HG02623 (cell line): ENCODE measurements around the gene LRIT1.

Experiments
- ATAC-seq: cut with Tn5 transposase; IDR thresholded peaks from one replicate; pipeline ENCODE4 v1.9.1; 2021; ENCODE audit warnings: moderate library complexity; ENCODE audit not compliant: unreplicated experiment

LRIT1 gene

GRCh38 chr10:84214612-84215235 lies 26.6 kb downstream of the LRIT1 start:
- peak; percentile 86 for ATAC-seq

- peak; percentile 16 for ATAC-seq
Measured at GRCh38 chr10:84214046-84214572, 27.2 kb downstream of the LRIT1 start.

- no peak for ATAC-seq
Measured at GRCh38 chr10:84213076-84213475, 28.3 kb downstream of the LRIT1 start.

- no peak for ATAC-seq
Measured at GRCh38 chr10:84212014-84212413, 29.3 kb downstream of the LRIT1 start.

- no peak for ATAC-seq
Measured at GRCh38 chr10:84211566-84211965, 29.8 kb downstream of the LRIT1 start.

GRCh38 chr10:84208023-84208422 lies 33.3 kb downstream of the LRIT1 start:
- ATAC-seq = no peak

- ATAC-seq = no peak
Measured at GRCh38 chr10:84205853-84206525, 35.4 kb downstream of the LRIT1 start.

GRCh38 chr10:84205049-84205852 lies 36.1 kb downstream of the LRIT1 start:
- peak; percentile 83 for ATAC-seq

- ATAC-seq = no peak
Measured at GRCh38 chr10:84204610-84205009, 36.7 kb downstream of the LRIT1 start.

GRCh38 chr10:84204122-84204521 lies 37.2 kb downstream of the LRIT1 start:
- ATAC-seq = no peak

GRCh38 chr10:84202349-84202748 lies 39.0 kb downstream of the LRIT1 start:
- no peak for ATAC-seq

- no peak for ATAC-seq
Measured at GRCh38 chr10:84201682-84202081, 39.7 kb downstream of the LRIT1 start.

GRCh38 chr10:84201244-84201606 lies 40.1 kb downstream of the LRIT1 start:
- no peak for ATAC-seq

- no peak for ATAC-seq
Measured at GRCh38 chr10:84200537-84201243, 40.7 kb downstream of the LRIT1 start.

GRCh38 chr10:84198206-84198915 lies 43.0 kb downstream of the LRIT1 start:
- ATAC-seq = no peak

- no peak for ATAC-seq
Measured at GRCh38 chr10:84197643-84198042, 43.7 kb downstream of the LRIT1 start.

GRCh38 chr10:84196941-84197340 lies 44.4 kb downstream of the LRIT1 start:
- no peak for ATAC-seq

GRCh38 chr10:84196083-84196482 lies 45.3 kb downstream of the LRIT1 start:
- no peak for ATAC-seq

- peak; percentile 11 for ATAC-seq
Measured at GRCh38 chr10:84195044-84195830, 46.1 kb downstream of the LRIT1 start.
